IMR-90 (cell line): Measurements from ENCODE around the gene CASTOR1. TPM values are rescaled to one million over a fixed set of nuclear protein-coding genes. Genes with fewer than 3 reads are reported as not detected.

ENCODE experiments used
- ATAC-seq: fragments of 200-7000 bp; cut with Tn5 transposase; 2 replicates; pipeline ENCODE4 v1.9.1; 2020; ENCODE audit warnings: low read depth, mild to moderate bottlenecking, moderate library complexity
- BruUV-seq: library from RNA; stranded (reverse); fragments of 400-500 nt; replicated peaks from 2 replicates; lab custom pipeline; 2021; lab: Mats Ljungman, UMichigan
- CTCF ChIA-PET: fragments of 300-600 bp; formaldehyde crosslinking; extraction: SDS; loops from one replicate; lab custom pipeline; 2021; ENCODE audit warnings: antibody characterized with exemption; lab: Yijun Ruan, JAX
- POLR2A ChIA-PET: fragments of 300-600 bp; sonication (Branson Sonifier 250); formaldehyde crosslinking; loops from one replicate; lab custom pipeline; 2022; ENCODE audit warnings: antibody characterized with exemption; ENCODE audit not compliant: unreplicated experiment; lab: Charles Lee
- DNase-seq: peaks from one replicate; pipeline ENCODE4 v3.0.0; 2013
- H2AFZ ChIP-seq: replicated peaks from 2 replicates; pipeline ENCODE3; 2013; ENCODE audit warnings: low read length, mild to moderate bottlenecking; ENCODE audit not compliant: poor library complexity
- H2AK5ac ChIP-seq: 2 replicates; pipeline ENCODE4 v1.6.1; 2013; ENCODE audit warnings: low read depth, low read length, inconsistent platforms
- H2AK9ac ChIP-seq: replicated peaks from 2 replicates; pipeline ENCODE3; 2013; ENCODE audit warnings: mild to moderate bottlenecking, low read depth, low read length, moderate library complexity; ENCODE audit not compliant: poor library complexity
- H2BK120ac ChIP-seq: 2 replicates; pipeline ENCODE4 v1.6.1; 2013; ENCODE audit warnings: low read depth, low read length, inconsistent platforms
- H2BK15ac ChIP-seq: 3 replicates; pipeline ENCODE4 v1.6.1; 2013; ENCODE audit warnings: low read depth, low read length, inconsistent platforms
- H2BK20ac ChIP-seq: 2 replicates; pipeline ENCODE4 v1.6.1; 2013; ENCODE audit warnings: low read depth, mild to moderate bottlenecking, inconsistent platforms, low read length, moderate library complexity
- H2BK5ac ChIP-seq: 2 replicates; pipeline ENCODE4 v1.6.1; 2013; ENCODE audit warnings: mild to moderate bottlenecking, low read depth, low read length, inconsistent platforms; ENCODE audit not compliant: poor library complexity, severe bottlenecking
- H3K14ac ChIP-seq: replicated peaks from 2 replicates; pipeline ENCODE4 v1.6.1; 2013; ENCODE audit warnings: low read depth, low read length, inconsistent platforms
- H3K18ac ChIP-seq: 2 replicates; pipeline ENCODE4 v1.6.1; 2013; ENCODE audit warnings: low read depth, low read length, control low read depth
- H3K23ac ChIP-seq: 2 replicates; pipeline ENCODE4 v1.6.1; 2013; ENCODE audit warnings: low read depth, low read length, inconsistent platforms
- H3K27ac ChIP-seq: 2 replicates; pipeline ENCODE4 v1.5.1; 2013; ENCODE audit warnings: mild to moderate bottlenecking, control low read depth, low read length; ENCODE audit not compliant: insufficient read depth
- H3K27me3 ChIP-seq: 2 replicates; pipeline ENCODE4 v1.6.1; 2013; ENCODE audit warnings: low read length; ENCODE audit not compliant: control insufficient read depth, insufficient read depth
- H3K36me3 ChIP-seq: 2 replicates; pipeline ENCODE4 v1.6.1; 2013; ENCODE audit warnings: low read length, mixed read lengths; ENCODE audit not compliant: control insufficient read depth, insufficient read depth
- H3K4ac ChIP-seq: 2 replicates; pipeline ENCODE4 v1.6.1; 2013; ENCODE audit warnings: low read depth, low read length, inconsistent platforms
- H3K4me1 ChIP-seq: 2 replicates; pipeline ENCODE4 v1.6.1; 2013; ENCODE audit warnings: low read length, mixed read lengths; ENCODE audit not compliant: control insufficient read depth, insufficient read depth
- H3K4me2 ChIP-seq: 2 replicates; pipeline ENCODE4 v1.6.1; 2013; ENCODE audit warnings: low read depth, mild to moderate bottlenecking, control low read depth, low read length, moderate library complexity
- H3K4me3 ChIP-seq: 2 replicates; pipeline ENCODE4 v1.5.1; 2013; ENCODE audit warnings: low read depth, mild to moderate bottlenecking, control low read depth, low read length, moderate library complexity; ENCODE audit not compliant: insufficient read depth
- H3K56ac ChIP-seq: 2 replicates; pipeline ENCODE4 v1.6.1; 2013; ENCODE audit warnings: low read length, inconsistent platforms; ENCODE audit not compliant: insufficient read depth; ENCODE audit errors: extremely low read depth
- H3K79me1 ChIP-seq, 2 experiments: 2 replicates each; pipeline ENCODE4 v1.6.1; 2013; ENCODE audit warnings: low read length in 2 of 2, inconsistent platforms in 1 of 2, low read depth in 1 of 2
- H3K9ac ChIP-seq: 2 replicates; pipeline ENCODE4 v1.6.1; 2013; ENCODE audit warnings: low read depth, low read length, control low read depth
- H3K9me1 ChIP-seq: 2 replicates; pipeline ENCODE4 v1.6.1; 2013; ENCODE audit warnings: low read length, inconsistent platforms; ENCODE audit not compliant: insufficient read depth
- H3K9me3 ChIP-seq: 2 replicates; pipeline ENCODE4 v1.6.1; 2013; ENCODE audit warnings: low read length; ENCODE audit not compliant: control insufficient read depth, insufficient read depth
- H4K20me1 ChIP-seq: 2 replicates; pipeline ENCODE4 v1.6.1; 2013; ENCODE audit warnings: low read length, inconsistent platforms; ENCODE audit not compliant: insufficient read depth
- H4K5ac ChIP-seq: 2 replicates; pipeline ENCODE4 v1.6.1; 2013; ENCODE audit warnings: mild to moderate bottlenecking, low read depth, low read length, control low read depth
- H4K8ac ChIP-seq, 2 experiments: 2 replicates each; pipeline ENCODE4 v1.6.1; 2013; ENCODE audit warnings: low read depth in 2 of 2, low read length in 2 of 2, control low read depth in 1 of 2, inconsistent platforms in 1 of 2
- H4K91ac ChIP-seq: 2 replicates; pipeline ENCODE4 v1.6.1; 2013; ENCODE audit warnings: low read depth, low read length, inconsistent platforms; ENCODE audit not compliant: insufficient read depth
- CEBPB ChIP-seq: IDR thresholded peaks from 2 replicates; pipeline ENCODE4 v1.6.1; 2012; ENCODE audit warnings: low read depth, low read length, improper control_type of control experiment
- CTCF ChIP-seq: conservative IDR thresholded peaks from 2 replicates; pipeline ENCODE4 v1.5.1; 2012; ENCODE audit warnings: mild to moderate bottlenecking, low read depth, low read length, improper control_type of control experiment
- ELK1 ChIP-seq: fragments of 150-350 bp; IDR thresholded peaks from 2 replicates; pipeline ENCODE4 v1.6.1; 2016; ENCODE audit warnings: low read depth, mild to moderate bottlenecking, low read length, moderate library complexity, borderline replicate concordance
- FOS ChIP-seq: fragments of 150-350 bp; IDR thresholded peaks from 2 replicates; pipeline ENCODE4 v1.6.1; 2016; ENCODE audit warnings: low read depth, low read length
- MAFK ChIP-seq: IDR thresholded peaks from 2 replicates; pipeline ENCODE4 v1.6.1; 2012; ENCODE audit warnings: low read depth, low read length, improper control_type of control experiment
- RAD21 ChIP-seq: IDR thresholded peaks from 2 replicates; pipeline ENCODE4 v1.6.1; 2012; ENCODE audit warnings: low read length, improper control_type of control experiment
- SMC3 ChIP-seq: fragments of 150-350 bp; IDR thresholded peaks from 2 replicates; pipeline ENCODE4 v1.6.1; 2016; ENCODE audit warnings: low read depth, mild to moderate bottlenecking, antibody characterized with exemption, low read length, moderate library complexity
- WGBS, 2 experiments: methylation state at CpG; one replicate each; pipeline versions ENCODE4 v1.1.5 to v1.1.7; 2013; ENCODE audit warnings: missing lambda C conversion rate in 2 of 2; ENCODE audit not compliant: insufficient read length in 1 of 2; ENCODE audit errors: extremely low coverage in 2 of 2; 5-methylcytosine and 5-hydroxymethylcytosine counted together
- dilution Hi-C: fragments of 300-500 bp; cut with HindIII; formaldehyde crosslinking; loops from one replicate; pipeline ENCODE4 v1.14.3; 2018; ENCODE audit warnings: low sequenced_read_pairs; ENCODE audit not compliant: unreplicated experiment
- in situ Hi-C: fragments of 300-500 bp; cut with MboI; formaldehyde crosslinking; loops from 3 replicates; pipeline ENCODE4 v1.14.3; 2019; ENCODE audit warnings: low sequenced_read_pairs, inconsistent platforms, mixed read lengths
- intact Hi-C: fragments of 100-400 bp; cut with micrococcal nuclease; formaldehyde crosslinking; loops from 2 replicates; pipeline ENCODE4 v1.10.0; 2022
- polyA plus RNA-seq, 3 experiments: library from polyadenylated mRNA; depleted of rRNA; stranded (reverse); fragments of >200 nt; gene quantifications; 2 replicates each; pipeline ENCODE4 v1.2.3, GENCODE V29; 2012; ENCODE audit warnings: low replicate concordance in 1 of 3
- total RNA-seq: library from RNA; depleted of rRNA; stranded (reverse); fragments of >200 nt; gene quantifications from 2 replicates; pipeline ENCODE4 v1.2.3, GENCODE V29; 2012

Gene CASTOR1
- total and polyA plus RNA-seq, 2 of the 4 experiments (the other 2 are of a cell fraction), result 10.6 to 23.5 TPM

- Histone ChIP-seq H2BK120ac (no peak overlapping the region), H4K8ac (peak overlapping the region; percentile 47 to 61; a peak in 3 of 4 replicates), H3K36me3 (peaks cover 42% of the 10 kb centered on the region), H3K9ac (peak overlapping the region; percentile 80), H3K14ac (peak overlapping the region; percentile 74), H3K4me1 (peaks cover 20% of the 10 kb centered on the region; the same call in 1 of the 2 replicates), H3K4ac (peak overlapping the region; percentile 73), H2BK5ac (no peak overlapping the region), H2BK20ac (no peak overlapping the region), H3K56ac (peak overlapping the region; percentile 38; the same call in 1 of the 2 replicates), H3K4me3 (peak overlapping the region; percentile 90), H3K4me2 (peak overlapping the region; percentile 84), H2AK9ac (peak overlapping the region; percentile 84), H4K20me1 (peaks cover 15% of the 10 kb centered on the region), H3K79me1 (peaks cover 0 to 14% of the 10 kb centered on the region in 2 experiments; a peak in 3 of 4 replicates), H3K9me1 (peaks cover 6% of the 10 kb centered on the region), H4K5ac (peak overlapping the region; percentile 4; the same call in 1 of the 2 replicates), H4K91ac (peak overlapping the region; percentile 35; the same call in 1 of the 2 replicates), H3K18ac (no peak overlapping the region), H2AK5ac (peak overlapping the region; percentile 43), H2AFZ (peak overlapping the region; percentile 92), H3K23ac (peak overlapping the region; percentile 43; the same call in 1 of the 2 replicates), H2BK15ac (no peak overlapping the region), H3K9me3 (no peaks in the 10 kb centered on the region), H3K27ac (peak overlapping the region; percentile 57), H3K27me3 (no peaks in the 10 kb centered on the region)
- DNase-seq (no peak), ATAC-seq (no peak)
- WGBS, 2 experiments, result 90% methylated on average over 2 of the region's 27 CpGs; no CpG with 5 or more reads in 1 of the 2 experiments
- dilution Hi-C loops, result no loop called here
- BruUV-seq, result no TSS peak
- TF ChIP-seq SMC3, result no peak
- TF ChIP-seq FOS, result no peak
- no peak for TF ChIP-seq MAFK
- TF ChIP-seq CTCF, result no peak
- TF ChIP-seq CEBPB, result no peak
- no peak for TF ChIP-seq ELK1
- no peak for TF ChIP-seq RAD21
- POLR2A ChIA-PET, result interaction anchor here (0.6 to 1.1 kb wide), 2 partner anchors 38 to 99 kb away, joined by 3 to 5 read pairs; partner anchors contain the start of genes RNF215 and TBC1D10A
- CTCF ChIA-PET, result interaction anchor here (0.6 to 2.0 kb wide), 12 partner anchors 11 to 184 kb away, joined by 3 to 9 read pairs (median 4); partner anchors contain the start of gene SEC14L2
- intact Hi-C loops, result loop anchor here (1.0 to 2.0 kb wide), 4 partner anchors 25 to 99 kb away; partner anchors contain the start of genes CCDC157, RNF215, SF3A1 and TBC1D10A
- in situ Hi-C loops, result no loop called here
These were observed 725 bp downstream of the CASTOR1 start for GRCh38 chr22:30288419-30289140.
